GM06990 (cell line): ENCODE measurements around the gene HS6ST2.

Source experiments
- DNase-seq: peaks from one replicate; pipeline ENCODE4 v3.0.0-alpha.2; 2011; ENCODE audit not compliant: insufficient read length; ENCODE audit errors: extremely low read depth
- H3K27me3 ChIP-seq: replicated peaks from 2 replicates; pipeline ENCODE4 v1.6.0; 2011; ENCODE audit warnings: low read length; ENCODE audit not compliant: control insufficient read depth, insufficient read depth
- H3K36me3 ChIP-seq: 2 replicates; pipeline ENCODE4 v1.5.1; 2011; ENCODE audit warnings: low read length; ENCODE audit not compliant: control insufficient read depth, insufficient read depth
- H3K4me3 ChIP-seq: replicated peaks from 2 replicates; pipeline ENCODE4 v1.5.1; 2011; ENCODE audit warnings: low read depth, mild to moderate bottlenecking, control low read depth, low read length
- TF ChIP-seq, protein P1 (sequence below): IDR thresholded peaks from 2 replicates; pipeline ENCODE4 v1.5.1; 2011; ENCODE audit warnings: low read length, control low read depth, mild to moderate bottlenecking, inconsistent platforms; ENCODE audit not compliant: insufficient read depth, poor library complexity, severe bottlenecking

Gene HS6ST2

DNA sequence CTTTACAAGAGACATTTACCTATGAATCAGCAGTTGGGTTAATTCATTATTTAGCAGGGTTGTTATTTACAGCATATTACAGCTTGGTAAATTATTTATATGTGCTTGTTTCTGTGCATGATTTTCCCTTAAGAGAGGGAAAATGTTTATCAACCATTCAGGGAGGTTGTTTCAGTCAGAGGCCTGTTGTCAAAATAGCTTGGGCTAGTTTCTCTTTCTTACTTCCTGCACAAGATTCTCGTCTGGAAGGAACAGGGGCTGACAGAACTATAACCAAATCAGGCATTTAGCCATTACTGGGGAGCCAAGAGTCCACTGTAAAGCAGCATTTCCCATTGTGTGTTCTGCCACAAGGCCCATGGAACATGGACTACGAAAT, 135.8 kb downstream of the HS6ST2 start:
- TF ChIP-seq, protein P1, sequence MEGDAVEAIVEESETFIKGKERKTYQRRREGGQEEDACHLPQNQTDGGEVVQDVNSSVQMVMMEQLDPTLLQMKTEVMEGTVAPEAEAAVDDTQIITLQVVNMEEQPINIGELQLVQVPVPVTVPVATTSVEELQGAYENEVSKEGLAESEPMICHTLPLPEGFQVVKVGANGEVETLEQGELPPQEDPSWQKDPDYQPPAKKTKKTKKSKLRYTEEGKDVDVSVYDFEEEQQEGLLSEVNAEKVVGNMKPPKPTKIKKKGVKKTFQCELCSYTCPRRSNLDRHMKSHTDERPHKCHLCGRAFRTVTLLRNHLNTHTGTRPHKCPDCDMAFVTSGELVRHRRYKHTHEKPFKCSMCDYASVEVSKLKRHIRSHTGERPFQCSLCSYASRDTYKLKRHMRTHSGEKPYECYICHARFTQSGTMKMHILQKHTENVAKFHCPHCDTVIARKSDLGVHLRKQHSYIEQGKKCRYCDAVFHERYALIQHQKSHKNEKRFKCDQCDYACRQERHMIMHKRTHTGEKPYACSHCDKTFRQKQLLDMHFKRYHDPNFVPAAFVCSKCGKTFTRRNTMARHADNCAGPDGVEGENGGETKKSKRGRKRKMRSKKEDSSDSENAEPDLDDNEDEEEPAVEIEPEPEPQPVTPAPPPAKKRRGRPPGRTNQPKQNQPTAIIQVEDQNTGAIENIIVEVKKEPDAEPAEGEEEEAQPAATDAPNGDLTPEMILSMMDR = no peak

DNA sequence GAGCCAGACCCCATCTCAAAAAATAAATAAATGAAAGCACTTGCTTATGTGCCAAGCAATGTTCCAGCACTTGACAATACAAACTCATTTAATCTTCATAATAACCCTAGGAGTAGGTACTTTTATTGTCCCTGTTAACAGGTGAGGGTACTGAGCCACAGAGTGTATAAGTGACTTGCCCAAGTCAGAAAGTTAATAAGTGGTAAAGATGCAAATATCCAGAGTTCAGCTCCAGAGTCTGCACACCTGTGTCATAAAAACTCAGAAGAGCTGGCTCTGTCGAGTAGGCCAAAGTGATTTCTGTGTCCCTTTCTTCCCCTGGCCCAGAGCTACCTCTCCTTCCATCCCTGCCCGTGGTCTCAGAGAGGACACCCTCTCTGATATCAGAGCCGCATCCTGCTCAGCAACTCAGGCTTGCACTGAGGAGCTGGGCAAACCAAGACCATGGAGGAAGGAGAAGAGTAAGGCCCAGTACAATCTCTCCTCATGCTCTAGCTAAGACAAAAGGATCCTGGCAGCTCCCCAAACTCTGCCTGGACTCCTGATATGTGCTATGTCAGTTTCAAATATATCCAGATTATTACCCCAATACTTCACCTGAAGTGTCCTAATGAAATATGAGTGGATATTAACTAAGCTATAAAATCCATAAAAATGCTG, 136.3 kb downstream of the HS6ST2 start:
- TF ChIP-seq, protein P1 = no peak

More for the DNA sequence above, 135.8 kb downstream of the HS6ST2 start:
- Histone ChIP-seq H3K27me3 (no peaks in the 10 kb centered on the region; the same call in 1 of the 2 replicates), H3K4me3 (no peak overlapping the region), H3K36me3 (no peaks in the 10 kb centered on the region)
- DNase-seq = no peak

DNA sequence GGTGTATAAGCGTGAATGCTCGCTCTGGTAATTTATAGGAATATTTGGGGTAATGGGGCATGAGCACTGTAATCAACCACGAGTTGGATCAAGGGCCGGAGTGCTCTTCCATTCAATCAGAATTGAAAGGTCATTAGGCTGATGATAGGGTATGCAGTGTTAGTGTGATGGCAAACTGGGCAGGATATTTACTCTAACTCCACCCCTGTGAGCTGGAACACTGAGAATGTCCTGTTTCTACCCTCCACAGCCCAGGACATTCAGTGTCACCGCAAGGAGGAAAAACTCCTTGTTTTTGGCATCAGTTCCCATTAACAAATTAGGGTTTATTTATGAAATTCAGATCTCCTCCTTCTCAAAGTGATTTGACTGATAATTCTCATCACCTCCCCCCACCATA, 137.8 kb downstream of the HS6ST2 start:
- H3K27me3 ChIP-seq = no peaks in the 10 kb centered on the region; the same call in 1 of the 2 replicates
- TF ChIP-seq, protein P1 = no peak
- no peak overlapping the region for H3K4me3 ChIP-seq
- DNase-seq = no peak
- no peaks in the 10 kb centered on the region for H3K36me3 ChIP-seq

More for the DNA sequence above, 136.3 kb downstream of the HS6ST2 start:
- no peak for DNase-seq
- Histone ChIP-seq H3K27me3 (no peaks in the 10 kb centered on the region; the same call in 1 of the 2 replicates), H3K4me3 (no peak overlapping the region), H3K36me3 (no peaks in the 10 kb centered on the region)

DNA sequence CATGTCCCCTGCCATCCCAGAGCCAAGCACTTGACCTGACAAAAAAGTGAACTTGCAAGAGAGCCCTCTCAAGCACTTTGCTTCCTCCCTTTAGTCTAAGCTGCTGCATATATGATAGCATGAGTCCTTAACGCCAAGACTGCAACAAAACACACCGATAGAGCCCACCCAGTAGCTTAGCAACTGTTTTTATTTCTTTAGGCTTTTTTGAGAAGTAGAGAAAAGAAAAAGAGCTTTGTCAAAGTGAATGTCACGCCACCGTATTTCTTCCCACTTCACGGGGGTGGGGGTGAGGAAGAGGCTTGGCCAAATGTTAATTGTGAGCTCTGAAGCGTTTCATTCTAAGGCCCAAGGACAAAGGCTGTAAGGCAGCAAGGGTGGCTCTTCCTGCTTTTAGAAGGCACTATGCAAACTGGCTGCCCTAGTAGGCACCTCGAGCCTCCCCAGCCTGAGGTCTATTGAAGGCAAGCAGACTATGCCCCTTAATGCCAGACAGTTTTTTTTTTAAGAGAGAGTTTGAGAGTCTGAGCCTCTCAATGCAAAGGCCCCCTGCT, 138.6 kb downstream of the HS6ST2 start:
- Histone ChIP-seq H3K36me3 (no peaks in the 10 kb centered on the region), H3K27me3 (no peaks in the 10 kb centered on the region; the same call in 1 of the 2 replicates), H3K4me3 (no peak overlapping the region)
- no peak for DNase-seq
- TF ChIP-seq, protein P1 = no peak

DNA sequence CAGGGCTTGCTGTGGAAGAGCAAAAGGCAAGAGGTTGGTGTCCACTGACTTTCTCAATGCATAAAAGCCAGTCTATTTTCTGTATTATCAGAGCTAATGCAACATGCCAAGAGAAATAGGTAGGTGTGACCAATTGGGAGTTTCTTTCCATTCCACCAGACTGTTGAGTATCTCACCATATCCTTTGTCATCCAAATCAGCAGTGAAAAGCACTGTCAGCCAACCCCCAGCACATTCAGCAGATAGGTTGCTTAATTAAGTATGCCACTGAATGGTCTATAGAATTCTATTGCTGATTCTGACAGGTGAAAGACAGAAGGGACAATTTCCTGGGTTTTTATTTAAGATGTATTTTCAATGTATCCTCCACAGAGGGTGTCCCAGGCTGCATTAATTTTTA, 139.8 kb downstream of the HS6ST2 start:
- H3K36me3 ChIP-seq = no peaks in the 10 kb centered on the region
- H3K4me3 ChIP-seq = no peak overlapping the region
- no peaks in the 10 kb centered on the region; the same call in 1 of the 2 replicates for H3K27me3 ChIP-seq
- DNase-seq = no peak
- TF ChIP-seq, protein P1 = no peak
